H9 (cell line): ENCODE data around the gene AP3S1. TPM values are rescaled to one million over a fixed set of nuclear protein-coding genes. Genes with fewer than 3 reads are reported as not detected.

Source experiments
- DNase-seq: peaks from one replicate; pipeline ENCODE4 v3.0.0-alpha.2; 2017
- H2AFZ ChIP-seq: one replicate; pipeline ENCODE4 v1.6.1; 2013; ENCODE audit warnings: mild to moderate bottlenecking, low read length, control low read depth, moderate library complexity
- H2AK5ac ChIP-seq: 2 replicates; pipeline ENCODE4 v1.6.1; 2013; ENCODE audit warnings: low read length, control low read depth, mixed read lengths; ENCODE audit not compliant: insufficient read length
- H2BK120ac ChIP-seq: one replicate; pipeline ENCODE4 v1.6.1; 2013; ENCODE audit warnings: low read depth, mild to moderate bottlenecking, low read length, control low read depth, inconsistent platforms; ENCODE audit not compliant: poor library complexity, severe bottlenecking
- H2BK12ac ChIP-seq: 2 replicates; pipeline ENCODE4 v1.6.1; 2013; ENCODE audit warnings: low read length, control low read depth, mixed read lengths, low read depth; ENCODE audit not compliant: insufficient read length
- H2BK15ac ChIP-seq: 2 replicates; pipeline ENCODE4 v1.6.1; 2013; ENCODE audit warnings: low read depth, low read length, control low read depth
- H2BK20ac ChIP-seq: one replicate; pipeline ENCODE4 v1.6.1; 2013; ENCODE audit warnings: low read depth, mild to moderate bottlenecking, low read length, control low read depth, inconsistent platforms; ENCODE audit not compliant: poor library complexity, severe bottlenecking
- H2BK5ac ChIP-seq: 2 replicates; pipeline ENCODE4 v1.6.1; 2013; ENCODE audit warnings: low read length, control low read depth, mixed read lengths; ENCODE audit not compliant: insufficient read length
- H3K14ac ChIP-seq: 2 replicates; pipeline ENCODE4 v1.6.1; 2013; ENCODE audit warnings: low read length, control low read depth; ENCODE audit not compliant: insufficient read depth
- H3K18ac ChIP-seq: 2 replicates; pipeline ENCODE4 v1.6.1; 2013; ENCODE audit warnings: low read depth, mild to moderate bottlenecking, mixed read lengths, low read length, control low read depth; ENCODE audit not compliant: insufficient read length
- H3K23ac ChIP-seq: 2 replicates; pipeline ENCODE4 v1.6.1; 2013; ENCODE audit warnings: low read length, control low read depth, mixed read lengths, low read depth; ENCODE audit not compliant: insufficient read length
- H3K23me2 ChIP-seq: 2 replicates; pipeline ENCODE4 v1.6.1; 2013; ENCODE audit warnings: low read depth, mild to moderate bottlenecking, mixed read lengths, low read length, control low read depth; ENCODE audit not compliant: insufficient read length, poor library complexity, severe bottlenecking
- H3K27ac ChIP-seq: 2 replicates; pipeline ENCODE4 v1.5.1; 2013; ENCODE audit warnings: low read length, control low read depth, mixed read lengths, low read depth; ENCODE audit not compliant: insufficient read length
- H3K27me3 ChIP-seq: 2 replicates; pipeline ENCODE4 v1.6.1; 2013; ENCODE audit warnings: low read length, control low read depth, inconsistent platforms; ENCODE audit not compliant: insufficient read depth
- H3K4ac ChIP-seq: 2 replicates; pipeline ENCODE4 v1.6.1; 2013; ENCODE audit warnings: low read depth, mild to moderate bottlenecking, control low read depth, inconsistent platforms, low read length, moderate library complexity
- H3K4me1 ChIP-seq: 2 replicates; pipeline ENCODE4 v1.6.1; 2013; ENCODE audit warnings: low read length, control low read depth, inconsistent platforms; ENCODE audit not compliant: insufficient read depth
- H3K4me2 ChIP-seq: 2 replicates; pipeline ENCODE4 v1.6.1; 2013; ENCODE audit warnings: low read length, control low read depth, mixed read lengths; ENCODE audit not compliant: insufficient read length, insufficient read depth
- H3K56ac ChIP-seq: 2 replicates; pipeline ENCODE4 v1.6.1; 2013; ENCODE audit warnings: low read depth, mild to moderate bottlenecking, mixed read lengths, low read length, control low read depth; ENCODE audit not compliant: insufficient read length
- H3K79me1 ChIP-seq: 2 replicates; pipeline ENCODE4 v1.6.1; 2013; ENCODE audit warnings: low read depth, mild to moderate bottlenecking, moderate library complexity, low read length, control low read depth, inconsistent platforms; ENCODE audit not compliant: insufficient read depth, poor library complexity, severe bottlenecking
- H3K79me2 ChIP-seq: 2 replicates; pipeline ENCODE4 v1.6.1; 2013; ENCODE audit warnings: low read length, control low read depth, inconsistent platforms; ENCODE audit not compliant: insufficient read depth
- H3K9ac ChIP-seq: 2 replicates; pipeline ENCODE4 v1.6.1; 2013; ENCODE audit warnings: low read length, control low read depth, mixed read lengths; ENCODE audit not compliant: insufficient read length; ENCODE audit errors: extremely low read depth
- H3K9me3 ChIP-seq: one replicate; pipeline ENCODE4 v1.6.1; 2013; ENCODE audit warnings: low read depth, low read length, inconsistent platforms; ENCODE audit not compliant: control insufficient read depth
- H3T11ph ChIP-seq: one replicate; pipeline ENCODE4 v1.6.1; 2013; ENCODE audit warnings: mild to moderate bottlenecking, low read length, control low read depth, inconsistent platforms
- H4K20me1 ChIP-seq: one replicate; pipeline ENCODE4 v1.6.1; 2013; ENCODE audit not compliant: control insufficient read depth, insufficient read length, insufficient read depth
- H4K5ac ChIP-seq: 2 replicates; pipeline ENCODE4 v1.6.1; 2013; ENCODE audit warnings: low read depth, mild to moderate bottlenecking, mixed read lengths, low read length, control low read depth; ENCODE audit not compliant: insufficient read length
- H4K8ac ChIP-seq: replicated peaks from 2 replicates; pipeline ENCODE4 v1.6.1; 2013; ENCODE audit warnings: low read length, control low read depth, mixed read lengths, low read depth; ENCODE audit not compliant: insufficient read length
- H4K91ac ChIP-seq: 2 replicates; pipeline ENCODE4 v1.6.1; 2013; ENCODE audit warnings: low read depth, mild to moderate bottlenecking, moderate library complexity, mixed read lengths, low read length, control low read depth; ENCODE audit not compliant: insufficient read length
- H3K27ac Mint-ChIP-seq, 3 experiments: 2 replicates in 2 of 3; 3 replicates in 1 of 3; pipeline ENCODE4 v1.8.0; 2020 to 2021; ENCODE audit warnings: mixed read lengths in 3 of 3, mild to moderate bottlenecking in 1 of 3, moderate library complexity in 1 of 3
- H3K27me3 Mint-ChIP-seq: 2 replicates; pipeline ENCODE4 v1.8.0; 2021; ENCODE audit warnings: low read depth, mild to moderate bottlenecking, moderate library complexity, mixed read lengths
- H3K36me3 Mint-ChIP-seq, 3 experiments: 2 replicates in 2 of 3; 3 replicates in 1 of 3; pipeline ENCODE4 v1.8.0; 2020 to 2021; ENCODE audit warnings: low read depth in 3 of 3, mixed read lengths in 3 of 3; ENCODE audit not compliant: insufficient read depth in 1 of 3
- H3K4me1 Mint-ChIP-seq, 2 experiments: 2 replicates each; pipeline ENCODE4 v1.8.0; 2020; ENCODE audit warnings: mixed read lengths in 2 of 2
- H3K4me3 Mint-ChIP-seq, 2 experiments: 2 replicates in 1 of 2; 3 replicates in 1 of 2; pipeline ENCODE4 v1.8.0; 2020 to 2021; ENCODE audit warnings: mild to moderate bottlenecking in 2 of 2, mixed read lengths in 2 of 2, moderate library complexity in 1 of 2
- H3K9me3 Mint-ChIP-seq, 2 experiments: 2 replicates in 1 of 2; 3 replicates in 1 of 2; pipeline ENCODE4 v1.8.0; 2020; ENCODE audit warnings: mild to moderate bottlenecking in 2 of 2, mixed read lengths in 2 of 2, moderate library complexity in 1 of 2
- WGBS: extraction: QIAGEN DNeasy Blood & Tissue Kit; methylation state at CpG from one replicate; pipeline ENCODE4 v1.1.7; 2013; ENCODE audit warnings: missing lambda C conversion rate, low lambda C conversion rate, mixed read lengths; ENCODE audit not compliant: insufficient read length; ENCODE audit errors: extremely low coverage; 5-methylcytosine and 5-hydroxymethylcytosine counted together
- total RNA-seq: library from RNA; stranded (reverse); gene quantifications from 2 replicates; pipeline ENCODE4 v1.2.1, GENCODE V29; 2021
- TF ChIP-seq, protein P1 (sequence below): fragments of 200-600 bp; sonication (generic); conservative IDR thresholded peaks from 3 replicates; pipeline ENCODE4 v1.8.0; 2021; ENCODE audit warnings: antibody characterized with exemption, mild to moderate bottlenecking

Gene AP3S1
- total RNA-seq, 1 experiment from 2014 or later = 78.4 TPM

DNA sequence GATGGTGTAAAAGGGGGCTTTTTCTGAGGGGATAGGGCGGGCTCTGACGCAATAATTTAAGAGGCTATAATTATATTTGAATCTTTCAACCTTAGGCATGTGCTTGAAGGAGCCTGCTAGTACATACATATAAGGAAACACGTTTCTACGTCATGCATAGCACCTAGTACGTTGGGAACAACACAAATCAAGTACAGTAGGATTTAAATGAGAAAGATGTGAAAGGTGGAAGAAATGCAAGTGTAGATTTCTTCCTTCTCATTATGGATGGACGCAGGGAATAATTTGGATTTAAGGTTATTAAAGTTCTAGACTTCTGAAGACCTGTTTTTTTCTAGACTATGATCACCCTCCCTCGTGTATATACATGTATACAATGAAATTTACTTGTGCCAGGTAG lies 24.3 kb upstream of the AP3S1 start:
- Histone ChIP-seq H3T11ph (no peak overlapping the region), H3K9ac (no peak overlapping the region), H3K4me2 (no peak overlapping the region), H3K4ac (no peak overlapping the region), H3K23ac (no peak overlapping the region), H2AK5ac (no peak overlapping the region), H4K20me1 (no peaks in the 10 kb centered on the region), H3K4me1 (no peaks in the 10 kb centered on the region), H2AFZ (no peak overlapping the region), H3K56ac (no peak overlapping the region), H2BK15ac (no peak overlapping the region), H4K5ac (no peak overlapping the region), H3K18ac (no peak overlapping the region), H2BK120ac (no peak overlapping the region), H3K79me2 (no peaks in the 10 kb centered on the region), H2BK12ac (no peak overlapping the region), H2BK5ac (no peak overlapping the region), H3K14ac (no peak overlapping the region), H4K91ac (no peak overlapping the region), H3K9me3 (no peaks in the 10 kb centered on the region), H3K79me1 (no peaks in the 10 kb centered on the region), H4K8ac (no peak overlapping the region), H3K27ac (no peak overlapping the region), H3K27me3 (peaks cover 9% of the 10 kb centered on the region; the same call in 1 of the 2 replicates), H2BK20ac (no peak overlapping the region), H3K23me2 (peaks cover 7% of the 10 kb centered on the region)
- Mint-ChIP-seq H3K4me3 (peak overlapping the region; percentile 5 to 23; a peak in 2 of 5 replicates), H3K36me3 (peaks cover 0 to 2% (median 0%) of the 10 kb centered on the region in 3 experiments; a peak in 3 of 7 replicates), H3K27ac (no peak overlapping the region), H3K9me3 (no peaks in the 10 kb centered on the region), H3K27me3 (peaks cover 31% of the 10 kb centered on the region), H3K4me1 (peaks cover 18 to 22% of the 10 kb centered on the region in 2 experiments)
- WGBS = no CpG with 5 or more reads among the region's 7 CpGs
- no peak for DNase-seq
- TF ChIP-seq, protein P1, sequence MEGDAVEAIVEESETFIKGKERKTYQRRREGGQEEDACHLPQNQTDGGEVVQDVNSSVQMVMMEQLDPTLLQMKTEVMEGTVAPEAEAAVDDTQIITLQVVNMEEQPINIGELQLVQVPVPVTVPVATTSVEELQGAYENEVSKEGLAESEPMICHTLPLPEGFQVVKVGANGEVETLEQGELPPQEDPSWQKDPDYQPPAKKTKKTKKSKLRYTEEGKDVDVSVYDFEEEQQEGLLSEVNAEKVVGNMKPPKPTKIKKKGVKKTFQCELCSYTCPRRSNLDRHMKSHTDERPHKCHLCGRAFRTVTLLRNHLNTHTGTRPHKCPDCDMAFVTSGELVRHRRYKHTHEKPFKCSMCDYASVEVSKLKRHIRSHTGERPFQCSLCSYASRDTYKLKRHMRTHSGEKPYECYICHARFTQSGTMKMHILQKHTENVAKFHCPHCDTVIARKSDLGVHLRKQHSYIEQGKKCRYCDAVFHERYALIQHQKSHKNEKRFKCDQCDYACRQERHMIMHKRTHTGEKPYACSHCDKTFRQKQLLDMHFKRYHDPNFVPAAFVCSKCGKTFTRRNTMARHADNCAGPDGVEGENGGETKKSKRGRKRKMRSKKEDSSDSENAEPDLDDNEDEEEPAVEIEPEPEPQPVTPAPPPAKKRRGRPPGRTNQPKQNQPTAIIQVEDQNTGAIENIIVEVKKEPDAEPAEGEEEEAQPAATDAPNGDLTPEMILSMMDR = no peak
